ENCODE results near the gene FOXN3. TPM values are rescaled to one million over a fixed set of nuclear protein-coding genes. Genes with fewer than 3 reads are reported as not detected.

Gene FOXN3
- total and polyA plus RNA-seq, 10 of the 15 experiments (the other 5 are each of a cell fraction or from before 2014, with no cell fraction given), result 4.5 to 68.9 (median 29.7) TPM

- TF ChIP-seq RAD21 (IDR thresholded peaks at IDR 0.05; ENCODE audit: insufficient read depth, low read depth, low read length), result no peak; the same call in 1 of the 2 replicates
- no peak for TF ChIP-seq E2F4 (IDR thresholded peaks at IDR 0.05; ENCODE audit: low read depth, low read length)
- peak; percentile 84 for TF ChIP-seq POLR2AphosphoS5 (IDR thresholded peaks at IDR 0.05; ENCODE audit: low read length)
- TF ChIP-seq REST (IDR thresholded peaks at IDR 0.05; ENCODE audit: low read depth, low read length), result no peak
- TF ChIP-seq CEBPB (IDR thresholded peaks at IDR 0.05; ENCODE audit: borderline replicate concordance in 1 of 2, low read depth in 2 of 2, low read length in 2 of 2), result peak in 1 of 2 experiments; percentile 72; a peak in 1 of 4 replicates
- TF ChIP-seq SKIL (IDR thresholded peaks at IDR 0.05; ENCODE audit: low read depth, poor library complexity, severe bottlenecking), result peak; percentile 34
- TF ChIP-seq ATF7 (IDR thresholded peaks at IDR 0.05; ENCODE audit: low read depth), result peak; percentile 55
- TF ChIP-seq ZBTB4 (CRISPR knock-in tag; IDR thresholded peaks at IDR 0.05), result no peak
- TF ChIP-seq ZNF687 (IDR thresholded peaks at IDR 0.05), result no peak
- TF ChIP-seq WRNIP1 (IDR thresholded peaks at IDR 0.05; ENCODE audit: borderline replicate concordance, low read depth, low read length), result no peak
- peak; percentile 16; the same call in 1 of the 2 replicates for TF ChIP-seq NR2F1 (conservative IDR thresholded peaks at IDR 0.05)
- TF ChIP-seq TBL1XR1 (IDR thresholded peaks at IDR 0.05; ENCODE audit: low read depth, low read length), result peak; percentile 73
- TF ChIP-seq CBX3 (IDR thresholded peaks at IDR 0.05; ENCODE audit: borderline replicate concordance, low read depth), result no peak
- TF ChIP-seq KAT2A (conservative IDR thresholded peaks at IDR 0.05; ENCODE audit: control insufficient read depth, low read depth, low read length), result no peak
These were observed 51.8 kb downstream of the FOXN3 start (continued) for GRCh38 chr14:89365061-89365801.
